ENCODE measurements around the gene MTHFD1L.

MTHFD1L gene

GRCh38 chr6:150899231-150899630 lies 33.7 kb downstream of the MTHFD1L start:
- DNase-seq = no peak

GRCh38 chr6:150900049-150900448 lies 34.5 kb downstream of the MTHFD1L start:
- DNase-seq = no peak

- DNase-seq = no peak
These were observed 36.8 kb downstream of the MTHFD1L start for GRCh38 chr6:150902142-150902776.

- DNase-seq = no peak
These were observed 40.3 kb downstream of the MTHFD1L start for GRCh38 chr6:150905769-150906168.

GRCh38 chr6:150906641-150907326 lies 41.3 kb downstream of the MTHFD1L start:
- no peak for DNase-seq

- DNase-seq = no peak
These were observed 41.9 kb downstream of the MTHFD1L start for GRCh38 chr6:150907383-150907782.

GRCh38 chr6:150908901-150909300 lies 43.4 kb downstream of the MTHFD1L start:
- DNase-seq = no peak

- DNase-seq = no peak
These were observed 45.1 kb downstream of the MTHFD1L start for GRCh38 chr6:150910561-150910960.

- no peak for DNase-seq
These were observed 48.9 kb downstream of the MTHFD1L start for GRCh38 chr6:150914372-150914771.

GRCh38 chr6:150915131-150915879 lies 49.8 kb downstream of the MTHFD1L start:
- no peak for DNase-seq

GRCh38 chr6:150915880-150916265 lies 50.4 kb downstream of the MTHFD1L start:
- no peak for DNase-seq

- no peak for DNase-seq
These were observed 54.4 kb downstream of the MTHFD1L start for GRCh38 chr6:150919938-150920337.

- no peak for DNase-seq
These were observed 56.6 kb downstream of the MTHFD1L start for GRCh38 chr6:150922137-150922536.

GRCh38 chr6:150924808-150925589 lies 59.5 kb downstream of the MTHFD1L start:
- DNase-seq = no peak

GRCh38 chr6:150925590-150925928 lies 60.1 kb downstream of the MTHFD1L start:
- no peak for DNase-seq

- no peak for DNase-seq
These were observed 60.5 kb downstream of the MTHFD1L start for GRCh38 chr6:150925976-150926375.

GRCh38 chr6:150928882-150929281 lies 63.4 kb downstream of the MTHFD1L start:
- no peak for DNase-seq

GRCh38 chr6:150929416-150929815 lies 63.9 kb downstream of the MTHFD1L start:
- no peak for DNase-seq

GRCh38 chr6:150930841-150931240 lies 65.3 kb downstream of the MTHFD1L start:
- no peak for DNase-seq

- no peak for DNase-seq
These were observed 65.9 kb downstream of the MTHFD1L start for GRCh38 chr6:150931405-150931804.

- no peak for DNase-seq
These were observed 67.5 kb downstream of the MTHFD1L start for GRCh38 chr6:150932996-150933395.

- DNase-seq = no peak
These were observed 68.9 kb downstream of the MTHFD1L start for GRCh38 chr6:150934380-150934779.

GRCh38 chr6:150936021-150936555 lies 70.6 kb downstream of the MTHFD1L start:
- no peak for DNase-seq

Data from NCI-H526 (cell line).